HG02588 (cell line): ENCODE results near the gene PARD3.
A peak's percentile ranks its signal among the peaks of the same experiment; 100 is the strongest.

Experiments used
- ATAC-seq: cut with Tn5 transposase; IDR thresholded peaks from one replicate; pipeline ENCODE4 v1.9.1; 2021; ENCODE audit warnings: mild to moderate bottlenecking, moderate library complexity; ENCODE audit not compliant: unreplicated experiment

Gene PARD3

DNA sequence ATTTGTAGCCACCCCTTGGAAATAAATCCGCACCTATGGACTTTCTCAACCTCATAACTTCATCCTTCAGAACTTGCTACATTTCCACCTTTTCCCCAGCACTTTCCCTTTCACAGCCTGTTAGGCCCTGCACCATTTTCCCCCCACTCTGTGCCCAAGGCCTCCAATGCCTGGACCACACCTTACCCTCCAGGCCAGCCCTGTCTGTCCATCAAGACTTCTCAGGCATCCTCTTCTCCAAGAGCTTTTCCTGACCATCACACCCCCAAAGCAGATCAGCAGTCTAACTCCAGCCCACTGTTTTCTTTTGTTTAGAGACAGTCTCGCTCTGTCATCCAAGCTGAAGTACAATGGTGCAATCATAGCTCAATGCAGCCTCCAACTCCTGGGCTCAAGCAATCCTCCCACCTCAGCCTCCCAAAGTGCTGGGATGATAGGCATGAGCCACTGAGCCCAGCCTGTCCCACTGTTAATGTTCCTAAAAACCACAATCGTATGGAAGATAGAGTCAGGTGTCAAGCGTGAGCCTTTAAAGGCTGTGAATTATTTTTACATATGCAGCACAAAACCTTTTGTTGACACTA is 116.8 kb downstream of the PARD3 start:
- no peak for ATAC-seq

- ATAC-seq, result no peak
These were observed 117.5 kb downstream of the PARD3 start for GRCh38 chr10:34697351-34698247.

DNA sequence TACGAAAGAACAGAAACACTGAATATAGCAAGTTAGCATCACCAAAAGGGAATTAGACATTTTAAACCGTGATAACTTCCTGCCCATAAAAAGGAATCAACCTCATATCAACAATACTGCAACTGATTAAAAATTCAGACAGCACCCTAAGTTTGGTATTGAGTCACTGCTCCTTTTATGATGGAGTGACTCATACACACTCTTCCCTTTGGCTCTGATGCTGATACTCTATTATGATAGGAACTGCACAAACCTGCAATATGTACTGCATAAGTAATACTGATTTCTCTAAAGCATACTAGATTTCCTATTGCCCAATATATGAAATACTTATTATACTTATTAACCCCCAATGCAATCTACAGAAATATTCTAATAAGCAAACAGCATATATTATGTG is 118.7 kb downstream of the PARD3 start:
- ATAC-seq, result no peak

- ATAC-seq, result no peak
These were observed 124.6 kb downstream of the PARD3 start for GRCh38 chr10:34690383-34691049.

- ATAC-seq, result no peak
These were observed 126.0 kb downstream of the PARD3 start for GRCh38 chr10:34689053-34689452.

DNA sequence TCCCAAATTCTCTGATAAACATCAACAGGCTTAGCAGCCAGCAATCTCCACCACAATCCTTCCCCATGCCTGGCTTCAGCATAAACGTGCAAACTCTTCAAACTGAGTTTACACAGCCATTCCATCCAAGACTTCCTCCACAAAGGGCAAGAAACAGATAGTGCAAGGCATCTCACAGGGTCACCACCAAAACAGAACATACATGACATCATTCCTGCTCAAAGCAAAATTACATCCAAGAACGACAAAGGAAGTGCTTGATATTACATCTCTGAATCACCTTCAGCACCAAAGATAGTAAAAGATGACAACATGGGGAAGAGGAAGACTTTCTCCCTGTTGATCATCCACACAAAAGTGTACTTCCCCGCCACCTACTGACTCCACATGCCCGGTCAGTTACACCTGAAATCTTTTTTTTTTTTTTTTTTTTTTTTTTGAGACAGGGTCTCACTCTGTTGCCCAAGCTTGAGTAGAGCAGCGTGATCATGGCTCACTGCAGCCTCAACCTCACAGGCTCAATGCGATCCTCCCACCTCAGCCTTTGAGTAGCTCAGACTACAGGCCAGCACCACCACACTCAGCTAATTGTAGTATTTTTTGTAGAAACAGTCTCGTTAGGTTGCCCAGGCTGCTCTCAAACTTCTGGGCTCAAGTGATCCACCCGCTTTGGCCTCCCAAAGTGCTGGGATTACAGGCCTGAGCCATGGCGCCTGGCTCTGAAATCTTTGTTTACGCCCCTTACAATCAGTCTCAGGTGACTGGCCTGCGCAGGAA is 127.5 kb downstream of the PARD3 start:
- ATAC-seq, result no peak

DNA sequence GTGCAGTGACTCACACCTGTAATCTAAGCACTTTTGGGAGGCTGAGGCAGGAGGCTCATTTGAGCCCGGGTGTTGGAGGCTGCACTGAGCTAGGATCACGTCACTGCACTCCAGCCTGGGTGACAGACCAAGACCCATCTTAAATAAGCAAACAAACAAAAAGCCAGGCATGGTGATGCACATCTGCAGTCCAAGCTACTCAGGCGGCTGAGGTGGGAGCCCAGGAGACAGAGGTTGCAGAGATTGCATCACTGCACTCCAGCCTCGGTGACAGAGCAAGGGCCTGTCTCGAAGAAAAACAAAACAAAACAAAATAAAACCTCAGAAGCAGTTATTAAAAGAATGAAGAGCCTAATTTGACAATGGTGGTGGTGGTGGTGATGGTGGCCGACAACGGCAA is 132.5 kb downstream of the PARD3 start:
- no peak for ATAC-seq

GRCh38 chr10:34681933-34682332 is 133.2 kb downstream of the PARD3 start:
- ATAC-seq, result no peak

DNA sequence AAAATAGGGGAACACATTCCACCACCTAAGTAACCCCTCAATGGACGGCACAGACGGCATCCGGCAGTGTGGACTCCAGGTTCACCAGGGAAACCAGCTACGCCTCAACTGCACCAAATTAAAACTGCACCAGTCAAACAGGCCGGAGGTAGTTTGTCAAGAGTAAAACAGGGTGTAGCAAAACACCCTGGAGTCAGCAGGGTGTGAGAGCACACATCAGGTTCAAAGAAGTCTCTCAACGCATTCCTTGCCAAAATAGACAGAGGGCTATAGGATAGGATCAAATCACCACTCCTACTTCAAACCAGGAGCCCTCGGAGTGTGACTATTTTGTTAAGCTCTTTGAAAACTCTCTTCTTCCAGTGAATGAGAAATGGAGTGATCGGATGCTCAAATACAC is 135.9 kb downstream of the PARD3 start:
- no peak for ATAC-seq

- ATAC-seq, result no peak
These were observed 137.5 kb downstream of the PARD3 start for GRCh38 chr10:34677591-34677990.

DNA sequence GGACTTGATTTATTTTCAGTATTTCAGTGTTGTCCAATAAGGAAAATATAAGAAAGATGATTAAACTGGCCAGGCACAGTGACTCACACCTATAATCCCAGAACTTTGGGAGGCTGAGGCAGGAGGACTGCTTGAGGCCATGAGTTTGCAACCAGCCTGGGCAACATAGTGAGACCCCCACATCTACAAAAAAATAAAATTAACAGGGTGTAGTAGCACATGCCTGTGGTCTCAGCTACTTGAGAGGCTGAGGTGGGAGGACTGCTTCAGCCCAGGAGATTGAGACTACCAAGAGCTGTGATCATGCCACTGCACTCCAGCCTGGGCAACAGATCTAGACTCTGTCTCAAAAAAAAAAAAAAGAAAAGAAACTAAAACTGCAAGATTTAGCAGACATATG is 138.0 kb downstream of the PARD3 start:
- ATAC-seq, result no peak

DNA sequence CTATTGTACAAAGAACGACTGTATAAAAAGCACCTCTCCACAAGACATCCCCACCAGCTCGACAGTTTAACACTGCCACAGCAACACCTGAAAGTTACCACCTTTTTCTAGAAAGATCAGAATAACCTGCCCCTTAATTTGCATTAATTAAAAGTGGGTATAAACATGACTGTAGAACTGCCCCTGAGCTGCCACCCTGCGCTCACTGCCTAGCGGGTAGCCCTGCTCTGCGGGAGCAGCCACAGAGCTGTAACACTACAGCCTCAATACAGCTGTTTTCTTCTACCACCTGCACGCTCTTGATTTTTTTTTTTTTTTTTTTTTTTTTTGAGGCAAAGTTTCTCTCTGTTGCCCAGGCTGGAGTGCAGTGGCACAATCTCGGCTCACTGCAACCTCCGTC is 140.9 kb downstream of the PARD3 start:
- no peak for ATAC-seq

GRCh38 chr10:34670081-34670480 is 145.0 kb downstream of the PARD3 start:
- ATAC-seq, result no peak

DNA sequence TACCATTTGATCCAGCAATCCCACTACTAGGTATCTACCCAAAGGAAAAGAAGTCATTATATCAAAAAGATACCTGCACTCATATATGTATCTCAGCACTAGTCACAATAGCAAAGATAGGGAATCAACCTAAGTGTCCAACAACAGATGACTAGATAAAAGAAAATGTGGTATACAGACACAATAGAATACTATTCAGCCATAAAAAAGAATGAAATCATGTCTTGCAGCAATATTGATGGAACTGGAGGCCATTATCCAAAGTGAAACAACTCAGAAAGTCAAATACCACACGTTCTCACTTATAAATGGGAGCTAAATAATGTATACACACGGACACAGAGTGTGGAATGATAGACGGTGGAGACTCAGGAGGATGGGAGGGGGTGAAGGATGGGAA is 146.0 kb downstream of the PARD3 start:
- ATAC-seq, result no peak

DNA sequence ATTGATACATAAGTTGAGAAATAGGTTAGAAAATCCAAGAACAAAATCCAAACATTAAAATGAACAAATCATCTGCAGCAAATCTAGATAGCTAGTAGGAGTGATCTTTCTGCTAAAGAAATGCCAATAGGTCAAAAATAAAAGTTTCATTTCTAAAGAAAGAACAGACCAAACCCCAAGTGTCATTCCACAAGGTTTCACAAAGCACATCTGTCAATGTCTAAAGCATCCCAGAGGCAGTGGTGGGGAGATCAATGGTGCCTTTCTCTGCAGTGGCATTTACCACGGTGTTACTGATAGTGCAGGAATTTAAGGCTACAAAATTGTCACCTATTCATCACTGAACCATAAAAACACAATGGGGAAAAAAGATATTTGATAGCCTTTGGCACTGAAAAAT is 147.9 kb downstream of the PARD3 start:
- ATAC-seq, result no peak

GRCh38 chr10:34666008-34666704 is 148.9 kb downstream of the PARD3 start:
- peak; percentile 67 for ATAC-seq

- ATAC-seq, result no peak
These were observed 150.4 kb downstream of the PARD3 start for GRCh38 chr10:34664706-34665105.

DNA sequence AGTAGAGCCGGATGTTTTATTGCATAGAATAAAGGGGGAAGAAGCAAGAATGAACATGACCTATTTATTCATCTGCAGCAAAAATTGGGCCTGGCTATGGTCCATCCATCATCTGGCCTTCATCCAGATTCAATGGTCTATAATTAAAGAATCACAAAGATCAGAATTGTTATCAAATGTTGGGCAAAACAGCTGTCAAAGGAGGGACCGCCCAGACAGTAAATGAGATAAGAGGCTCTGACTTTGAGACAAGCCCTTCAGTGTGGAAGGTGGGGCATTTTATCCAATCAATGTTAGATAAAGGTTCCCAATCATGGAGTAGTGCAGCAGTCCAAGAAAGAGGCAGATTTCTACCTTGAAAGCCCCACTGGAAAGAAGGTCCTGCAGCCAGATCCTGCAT is 153.5 kb downstream of the PARD3 start:
- ATAC-seq, result no peak

GRCh38 chr10:34658934-34659333 is 156.2 kb downstream of the PARD3 start:
- no peak for ATAC-seq

GRCh38 chr10:34656661-34657060 is 158.4 kb downstream of the PARD3 start:
- ATAC-seq, result no peak
